HG03432 (cell line): ENCODE data around the gene FAM118A.
"Not testable (repeated sequence)": the region's sequence is repeated elsewhere in the genome, so short reads cannot be mapped to it uniquely, and the experiment has no call there.

ENCODE experiments used
- ATAC-seq: cut with Tn5 transposase; IDR thresholded peaks from one replicate; pipeline ENCODE4 v1.9.1; 2021; ENCODE audit warnings: mild to moderate bottlenecking, moderate library complexity; ENCODE audit not compliant: unreplicated experiment

FAM118A gene

DNA sequence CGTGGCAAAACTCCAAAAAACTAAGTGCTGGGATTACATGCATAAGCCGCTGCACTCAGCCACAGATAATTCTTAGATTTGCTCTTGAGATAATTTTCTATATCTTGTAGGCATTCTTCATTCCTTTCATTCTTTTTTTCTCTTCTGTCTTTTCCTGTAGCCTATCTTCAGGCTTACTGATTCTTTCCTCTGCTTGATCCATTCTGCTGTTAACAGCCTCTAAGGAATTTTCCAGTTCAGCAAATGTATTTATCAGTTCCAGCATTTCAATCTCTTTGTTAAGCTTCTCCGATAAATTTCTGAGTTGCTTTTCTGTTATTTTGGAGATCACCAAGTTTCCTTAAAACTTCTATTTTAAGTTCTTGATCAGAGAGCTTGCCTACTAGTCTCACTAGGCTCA is 57.0 kb downstream of the FAM118A start:
- ATAC-seq = no peak

- not testable (repeated sequence) for ATAC-seq
Measured at GRCh38 chr22:45373592-45373991, 63.9 kb downstream of the FAM118A start.

DNA sequence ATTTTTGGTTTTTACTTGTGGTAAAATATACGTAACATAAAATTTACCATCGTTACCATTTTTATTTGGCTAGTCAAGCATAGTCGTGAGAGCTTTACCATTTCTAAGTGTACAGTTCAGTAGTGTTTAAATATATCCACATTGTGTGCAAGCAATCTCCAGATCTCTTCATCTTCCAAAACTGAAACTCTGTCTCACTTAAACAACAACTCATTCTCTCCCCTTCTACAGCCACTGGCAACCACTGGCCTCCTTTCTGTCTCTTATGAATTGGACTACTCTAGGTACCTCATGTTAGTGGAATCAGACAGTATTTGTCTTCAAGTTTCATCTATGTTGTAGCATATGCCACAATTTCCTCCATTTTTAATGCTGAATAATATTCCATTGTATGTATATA is 66.3 kb downstream of the FAM118A start:
- ATAC-seq = no peak

DNA sequence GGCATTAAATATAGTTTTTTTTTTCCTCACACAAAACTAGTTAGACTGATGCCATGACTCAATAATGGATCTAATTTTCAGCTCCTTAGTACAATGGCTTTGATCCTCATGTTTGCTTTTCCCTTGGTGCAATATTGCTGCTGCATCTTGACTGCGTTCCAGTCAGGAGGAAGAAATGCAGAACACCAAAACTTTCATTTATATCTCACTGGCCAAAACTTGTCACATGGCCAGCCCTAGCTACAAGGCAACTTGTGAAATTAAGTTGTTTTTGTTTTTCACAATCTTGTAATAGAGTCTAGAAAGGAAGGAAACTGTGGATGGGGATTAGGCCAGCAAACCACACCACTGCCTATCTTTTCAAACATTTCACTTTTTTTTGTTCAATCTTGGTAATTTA is 67.0 kb downstream of the FAM118A start:
- ATAC-seq = no peak

DNA sequence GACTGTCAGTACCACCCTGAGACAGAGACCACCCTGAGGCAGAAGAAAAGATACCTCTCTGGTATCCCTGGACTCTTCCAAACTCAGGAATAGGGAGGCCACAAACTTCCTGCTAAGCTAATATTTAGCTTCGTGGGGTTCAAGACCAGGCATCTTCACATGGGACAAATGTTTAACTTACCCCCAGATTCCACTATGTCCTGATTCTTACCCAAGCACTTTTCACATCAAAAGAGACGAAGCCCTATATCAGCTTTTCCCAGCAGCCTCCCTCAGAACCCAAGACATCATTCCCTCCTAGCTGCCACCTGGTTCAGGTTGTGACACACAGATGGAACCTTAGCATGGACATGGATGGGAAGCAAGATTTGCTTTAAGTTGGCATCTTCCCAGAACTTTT is 71.6 kb downstream of the FAM118A start:
- ATAC-seq = no peak

- ATAC-seq = no peak
Measured at GRCh38 chr22:45389546-45389945, 79.8 kb downstream of the FAM118A start.
